Fibroblast of skin of abdomen (primary cell): Measurements from ENCODE around the gene ASB15.
A peak's percentile ranks its signal among the peaks of the same experiment; 100 is the strongest.

Experiments used
- DNase-seq: peaks from one replicate; pipeline ENCODE4 v3.0.0-alpha.2; 2013

Gene ASB15

DNA sequence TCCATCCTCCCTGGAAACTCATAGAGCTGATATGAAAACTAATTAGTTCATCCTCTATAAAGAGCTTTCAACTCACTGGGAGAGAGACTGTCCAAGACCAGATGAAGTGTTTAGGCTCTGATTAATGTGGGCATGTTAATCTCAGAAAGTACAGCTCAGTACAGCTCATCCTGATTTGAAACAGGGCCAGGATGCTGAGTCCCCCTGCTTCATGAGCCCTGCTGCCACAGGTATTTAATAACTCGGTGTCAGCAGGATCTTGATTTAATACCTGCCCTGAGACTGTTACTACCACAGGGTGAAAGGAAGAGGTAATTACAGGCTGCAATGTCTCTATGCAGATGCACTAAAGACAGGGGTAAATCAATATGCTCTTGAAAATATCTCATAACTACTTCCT is 64.9 kb downstream of the ASB15 start:
- peak; percentile 32 for DNase-seq

DNA sequence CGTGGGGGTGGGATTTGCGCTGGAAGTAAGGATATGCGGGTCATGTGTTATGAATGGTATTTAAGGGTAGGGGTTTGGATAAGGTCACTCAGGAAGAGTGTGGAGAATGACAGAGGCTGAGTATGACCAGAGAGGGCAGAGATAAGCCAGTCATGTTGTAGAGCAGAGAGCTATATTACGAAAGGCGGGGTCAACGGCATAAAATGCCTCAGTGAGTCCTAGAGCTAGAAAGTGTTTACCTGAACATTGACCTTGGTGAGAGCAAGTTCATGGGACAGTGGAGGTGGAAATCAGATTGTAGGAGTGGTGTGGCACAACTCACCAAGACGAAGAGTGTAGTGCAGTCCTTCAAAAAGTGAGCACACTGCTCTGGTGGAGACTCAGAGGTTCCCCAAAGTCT is 67.9 kb downstream of the ASB15 start:
- DNase-seq = no peak

- DNase-seq = no peak
Observed at GRCh38 chr7:123673137-123673732, 71.6 kb downstream of the ASB15 start.

DNA sequence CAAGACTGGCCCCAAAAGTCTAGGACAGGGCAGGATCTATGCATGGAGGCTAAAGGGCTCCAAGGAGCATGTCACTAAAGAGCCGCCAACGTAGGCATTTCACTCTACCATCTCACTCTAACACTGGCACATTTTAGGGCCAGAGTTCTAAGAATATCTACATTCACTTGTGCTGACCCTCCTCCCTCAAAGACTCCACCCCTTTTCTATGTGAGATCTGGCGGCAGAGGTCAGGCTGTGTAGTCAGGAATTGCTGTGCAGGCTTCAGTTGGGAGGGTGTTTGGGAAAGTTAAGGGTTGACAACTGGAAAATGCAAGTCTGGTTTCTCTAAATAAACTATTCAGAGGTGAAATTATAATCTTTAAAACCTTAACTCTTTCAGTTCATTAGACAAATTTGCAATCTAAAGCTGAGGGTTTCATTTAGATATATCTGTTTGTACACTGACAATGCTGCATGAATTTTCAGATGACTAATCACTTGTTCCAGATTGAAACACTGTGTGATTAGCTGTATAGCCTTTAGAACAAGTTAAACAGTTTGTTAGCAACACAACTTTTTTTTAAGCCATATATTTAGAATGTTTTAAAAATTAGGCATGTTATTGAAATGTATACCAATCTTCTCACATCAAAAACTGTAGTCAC is 72.3 kb downstream of the ASB15 start:
- no peak for DNase-seq

DNA sequence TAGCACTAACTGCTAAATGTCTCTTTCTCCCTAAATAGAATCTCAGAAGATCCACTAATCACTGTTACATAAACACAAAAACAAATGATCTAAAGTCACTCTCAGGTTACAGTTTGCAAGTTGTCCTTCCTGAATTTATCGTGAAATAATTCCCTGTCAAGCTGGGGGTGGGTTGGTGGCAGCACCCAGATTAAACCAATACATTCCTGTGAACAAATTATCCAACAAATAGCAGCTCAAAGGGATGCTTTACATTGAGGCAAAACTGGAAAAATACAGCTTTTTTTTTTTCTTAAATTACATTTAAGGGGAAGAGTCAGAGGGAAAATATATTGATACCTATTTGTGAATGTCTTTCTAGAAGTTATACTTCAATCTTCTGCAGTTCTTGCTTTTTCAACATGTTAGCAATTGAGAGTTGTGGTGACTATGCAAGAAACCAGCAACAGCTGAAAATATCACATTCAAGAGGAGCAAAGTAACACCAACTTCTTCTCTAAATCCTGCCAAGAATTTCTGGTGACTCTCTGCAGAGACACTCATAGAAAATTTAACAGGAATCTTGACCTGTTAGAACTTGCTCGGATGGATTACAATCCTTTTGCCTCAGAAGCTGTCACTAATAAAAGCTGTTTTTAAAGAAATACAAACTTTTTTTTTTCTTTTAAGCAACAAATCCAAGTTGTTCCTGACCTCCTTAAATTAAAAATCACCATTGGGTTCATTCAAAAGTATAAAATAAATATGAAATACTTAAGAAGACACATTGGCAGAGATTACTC is 73.0 kb downstream of the ASB15 start:
- peak; percentile 52 for DNase-seq

DNA sequence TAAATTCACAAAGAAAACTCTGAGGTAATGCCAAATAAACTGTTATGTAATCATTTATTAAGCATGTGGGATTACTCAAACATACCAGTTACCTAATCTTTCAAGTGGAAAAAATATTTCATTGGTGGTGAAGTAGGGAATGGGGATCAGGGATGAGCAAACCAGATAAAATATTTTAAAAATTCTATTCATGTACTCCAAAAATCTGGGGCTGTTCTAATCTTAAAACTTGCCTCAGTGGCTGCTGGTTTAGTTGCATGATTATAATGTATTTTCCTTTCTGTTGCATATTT is 73.5 kb downstream of the ASB15 start:
- DNase-seq = peak; percentile 55

DNA sequence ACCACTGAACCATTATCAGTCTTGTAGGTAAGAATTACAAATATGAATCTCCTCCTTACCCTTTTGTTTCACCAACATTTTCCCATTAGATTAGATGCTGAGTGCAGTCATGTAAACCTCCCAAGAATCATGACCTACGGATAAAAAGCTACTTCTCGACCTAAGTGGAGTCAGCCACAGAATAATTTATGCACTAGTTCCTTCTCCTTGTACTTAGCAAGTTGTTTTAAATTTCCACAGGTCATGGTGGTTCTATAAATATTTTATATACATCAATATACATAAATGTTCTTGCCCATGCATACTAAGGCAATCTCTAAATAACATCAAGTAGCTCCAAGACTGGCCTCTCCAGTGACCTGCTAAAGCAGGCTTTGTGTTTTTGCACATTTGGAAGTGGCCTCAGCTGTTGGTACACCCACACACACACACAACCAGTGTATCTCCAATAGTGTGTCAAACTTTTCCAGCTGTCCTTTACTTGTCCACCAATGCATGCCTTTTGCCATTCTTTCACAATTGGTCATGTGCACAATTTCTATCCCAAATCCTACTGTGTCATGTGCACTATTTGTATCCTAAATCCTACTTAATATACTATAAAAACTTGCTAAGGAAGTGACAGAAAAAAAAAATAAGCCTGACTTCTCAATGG is 75.6 kb downstream of the ASB15 start:
- DNase-seq = no peak

DNA sequence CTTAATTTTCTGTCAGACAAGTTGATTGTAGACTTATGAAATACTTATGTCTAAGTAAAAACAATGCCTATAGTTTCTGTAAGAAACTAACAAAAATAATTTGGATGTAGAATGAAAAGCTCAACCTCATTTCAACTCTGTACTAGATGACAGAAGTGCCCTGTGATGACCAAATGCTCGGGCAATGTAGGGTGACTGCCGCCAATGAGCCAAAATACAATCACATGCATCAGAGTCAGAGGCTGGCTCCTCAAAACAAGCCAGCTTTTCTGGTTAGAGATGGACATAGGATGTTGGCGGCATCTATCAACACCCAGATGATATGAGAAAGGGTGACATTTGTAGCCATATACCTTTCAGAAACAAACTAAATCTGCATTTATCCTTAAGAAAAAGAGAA is 78.0 kb downstream of the ASB15 start:
- no peak for DNase-seq

GRCh38 chr7:123680580-123680979 is 79.0 kb downstream of the ASB15 start:
- no peak for DNase-seq

DNA sequence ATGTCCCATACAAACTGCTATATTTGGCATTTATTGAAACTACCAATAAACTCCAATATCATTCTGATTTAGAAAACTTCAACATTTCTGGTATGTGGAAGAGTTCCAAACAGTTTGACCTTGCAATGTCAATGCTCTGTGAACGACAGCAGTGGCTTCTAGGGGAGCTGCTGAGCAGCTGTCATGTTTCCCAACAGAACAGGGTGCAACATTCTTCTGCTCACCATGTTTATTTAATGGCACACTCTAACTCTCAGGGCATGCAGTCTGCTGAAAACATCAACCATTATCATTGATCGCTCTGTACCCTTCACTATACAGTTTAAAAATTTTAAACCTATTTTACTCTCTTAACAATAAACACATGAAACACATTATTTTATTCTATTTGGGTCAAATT is 79.9 kb downstream of the ASB15 start:
- DNase-seq = no peak

- DNase-seq = peak; percentile 61
Observed at GRCh38 chr7:123682690-123683089, 81.1 kb downstream of the ASB15 start.

DNA sequence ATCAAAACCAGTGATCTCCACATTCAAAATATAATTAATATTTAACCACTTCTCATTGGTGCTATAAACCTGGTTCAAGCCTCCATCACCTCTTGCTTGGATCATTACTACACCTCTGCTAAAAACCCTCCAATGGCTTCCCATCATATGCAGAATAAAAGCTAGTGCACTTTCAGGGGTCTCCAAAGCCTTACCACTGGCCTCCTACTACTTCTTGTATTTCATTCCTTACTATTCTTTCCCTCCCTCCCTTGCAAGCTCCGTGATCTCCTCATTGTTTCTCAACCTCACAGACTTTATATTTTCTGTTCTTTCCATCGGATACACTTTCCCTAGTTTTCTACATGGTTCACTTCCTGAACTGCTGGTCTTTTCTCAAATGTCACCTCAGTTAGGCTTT is 85.5 kb downstream of the ASB15 start:
- no peak for DNase-seq

DNA sequence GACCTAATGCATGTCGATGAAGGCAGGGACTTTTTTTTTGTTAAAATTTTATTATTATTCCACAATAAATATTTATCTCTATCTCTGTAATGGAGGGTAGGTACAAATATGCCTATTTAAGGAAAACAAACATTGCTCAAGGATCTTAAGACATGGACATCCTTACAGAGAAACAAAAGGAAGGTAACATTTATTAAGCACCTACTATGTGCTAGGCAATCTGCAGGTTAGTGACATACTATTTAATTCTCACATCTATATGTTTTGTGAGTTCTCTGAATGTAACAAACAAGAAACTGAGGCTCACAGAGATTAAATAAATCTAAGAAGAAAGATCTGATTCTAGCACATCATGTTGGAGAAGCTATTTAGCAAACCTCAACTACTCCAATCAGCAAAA is 86.1 kb downstream of the ASB15 start:
- no peak for DNase-seq
